HG03354 (cell line): ENCODE results near the gene ELMO2.
A peak's percentile ranks its signal among the peaks of the same experiment; 100 is the strongest.

Experiments
- ATAC-seq: cut with Tn5 transposase; IDR thresholded peaks from one replicate; pipeline ENCODE4 v1.9.1; 2021; ENCODE audit warnings: mild to moderate bottlenecking; ENCODE audit not compliant: unreplicated experiment, poor library complexity, severe bottlenecking

The ELMO2 gene

DNA sequence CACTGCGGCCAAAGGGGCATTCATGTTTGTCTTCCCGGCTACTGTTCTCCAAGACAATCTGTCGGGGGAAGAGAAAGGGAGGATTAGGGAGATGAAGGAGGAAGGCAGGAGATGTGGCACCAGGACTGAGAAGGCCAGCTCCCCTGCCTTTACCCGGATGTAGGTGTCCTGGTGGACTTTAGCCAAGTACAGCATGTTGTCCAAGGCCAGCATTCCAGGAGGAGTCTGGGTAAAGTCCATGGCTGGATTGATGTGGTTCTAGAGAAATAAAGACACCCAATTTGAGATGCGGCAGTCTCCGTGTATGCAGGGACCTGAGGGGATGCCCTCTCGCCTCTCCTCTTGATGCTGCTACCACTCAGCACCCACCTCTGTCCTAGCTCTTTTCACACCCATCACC, 32.0 kb downstream of the ELMO2 start:
- ATAC-seq, result no peak

DNA sequence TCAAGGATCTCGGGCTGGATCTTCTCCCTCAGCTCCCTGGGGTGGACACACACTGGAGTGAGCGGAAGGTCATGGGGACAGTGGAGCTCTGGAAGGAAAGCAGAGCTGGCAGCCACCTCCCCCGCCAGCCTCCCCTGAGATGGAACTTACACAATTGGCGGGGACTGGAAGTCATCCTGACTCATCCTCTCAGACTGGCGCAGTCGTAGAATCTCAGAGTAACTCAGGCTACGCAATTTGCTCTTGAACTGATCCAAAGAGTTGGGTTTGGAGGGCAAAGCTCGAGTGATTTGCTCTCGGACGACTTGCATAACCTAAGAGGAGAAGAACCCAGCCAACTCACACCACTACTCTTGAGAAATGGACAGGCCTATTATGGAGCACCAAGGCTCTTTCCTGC, 34.8 kb downstream of the ELMO2 start:
- no peak for ATAC-seq

DNA sequence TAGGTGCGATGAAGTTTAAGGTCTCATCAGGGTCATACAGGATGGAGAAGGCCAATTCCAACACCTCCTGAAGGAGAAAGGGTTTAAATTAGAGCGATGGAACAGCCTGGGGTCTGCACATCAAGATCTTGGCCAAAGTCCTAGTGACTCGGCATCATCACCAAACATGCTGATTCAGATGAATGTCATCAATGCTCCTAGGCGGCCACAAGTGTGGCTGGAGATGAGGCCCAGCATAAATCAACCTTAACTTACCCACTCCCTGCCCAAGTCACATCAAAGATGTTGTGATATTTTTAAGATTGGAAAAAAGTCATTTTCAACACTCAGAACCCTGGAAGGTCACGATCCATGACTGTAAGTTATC, 37.5 kb downstream of the ELMO2 start:
- ATAC-seq, result no peak

DNA sequence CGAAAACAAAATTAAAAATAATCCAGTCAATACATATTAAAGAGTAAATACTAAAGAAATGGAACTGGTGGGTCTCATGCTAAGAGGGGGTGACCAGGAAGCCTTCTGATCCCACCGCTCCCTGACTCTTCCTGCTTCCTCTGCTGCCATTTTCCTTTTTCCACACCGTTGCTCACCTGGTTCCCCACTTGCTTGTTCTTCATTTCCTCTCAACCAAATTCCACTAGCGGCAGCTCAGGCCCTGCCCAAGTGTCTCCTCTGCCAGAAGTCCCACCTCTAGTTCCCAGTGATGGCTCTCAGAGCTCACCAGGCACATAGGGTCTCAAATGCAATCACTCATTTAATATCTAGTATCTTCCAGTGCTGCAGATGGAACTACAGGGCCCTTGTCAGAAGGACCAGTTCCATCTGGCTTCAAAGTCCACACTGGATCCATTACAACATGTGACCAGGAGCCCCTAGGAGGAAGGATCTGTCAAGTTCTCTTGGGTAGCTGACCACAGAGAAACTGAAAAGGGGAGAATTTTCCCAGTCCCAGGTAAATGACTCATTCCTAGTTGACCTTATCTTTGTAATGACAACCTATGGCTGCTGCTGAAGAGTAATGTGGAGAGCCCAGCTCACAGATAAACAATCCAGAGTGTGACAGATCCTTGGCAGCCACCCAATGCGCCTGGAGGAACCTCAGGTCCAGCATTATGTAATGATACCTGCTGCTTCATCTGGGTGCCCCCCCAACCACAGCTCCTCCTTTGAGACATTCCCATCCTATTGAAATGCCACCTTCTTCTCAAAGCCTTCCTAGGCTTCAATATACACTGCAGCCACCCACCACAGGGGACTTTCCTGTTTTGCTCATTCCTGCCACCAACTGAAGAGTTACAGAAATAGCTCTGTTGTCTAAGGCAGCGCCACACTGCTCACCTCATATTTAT, 38.2 kb downstream of the ELMO2 start:
- ATAC-seq, result no peak

DNA sequence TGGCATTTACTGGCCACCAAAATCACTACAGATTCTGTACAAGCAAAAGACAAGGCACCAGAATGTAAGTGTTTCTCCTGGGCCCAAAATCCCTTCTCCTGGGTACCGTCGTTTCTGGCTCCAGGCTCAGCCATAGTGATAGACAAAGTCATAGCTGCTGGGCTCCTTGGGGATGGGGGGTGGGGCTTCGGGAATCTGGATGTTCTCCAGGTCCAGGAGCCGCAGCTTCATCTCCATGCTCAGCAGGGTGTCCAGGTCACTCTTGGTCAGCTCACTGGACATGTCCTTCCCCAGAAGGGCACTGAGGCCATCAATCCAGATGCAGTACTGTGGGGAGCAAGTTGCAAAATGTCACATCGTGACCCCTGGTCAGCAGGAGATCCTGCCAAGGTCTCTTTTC, 39.2 kb downstream of the ELMO2 start:
- no peak for ATAC-seq

DNA sequence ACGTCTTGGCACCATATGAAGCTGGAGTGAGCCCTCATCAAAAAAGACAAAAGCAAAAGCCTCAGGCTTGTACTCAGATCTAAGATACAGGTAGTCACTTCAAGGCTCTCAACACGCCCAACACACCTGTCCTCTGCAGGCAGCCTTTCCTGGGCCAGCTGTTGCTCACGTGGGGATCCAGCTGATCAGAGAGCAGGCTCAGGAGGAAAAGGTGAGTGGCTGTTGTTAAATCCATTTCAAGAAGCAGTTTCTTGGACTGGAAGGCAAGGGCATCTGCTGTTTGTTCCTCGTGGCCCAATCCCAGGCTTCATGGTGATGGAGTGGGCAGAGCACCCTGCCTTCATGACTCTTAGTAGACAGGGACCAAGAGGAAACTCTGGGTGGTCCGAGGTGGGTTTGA, 39.6 kb downstream of the ELMO2 start:
- ATAC-seq, result no peak

DNA sequence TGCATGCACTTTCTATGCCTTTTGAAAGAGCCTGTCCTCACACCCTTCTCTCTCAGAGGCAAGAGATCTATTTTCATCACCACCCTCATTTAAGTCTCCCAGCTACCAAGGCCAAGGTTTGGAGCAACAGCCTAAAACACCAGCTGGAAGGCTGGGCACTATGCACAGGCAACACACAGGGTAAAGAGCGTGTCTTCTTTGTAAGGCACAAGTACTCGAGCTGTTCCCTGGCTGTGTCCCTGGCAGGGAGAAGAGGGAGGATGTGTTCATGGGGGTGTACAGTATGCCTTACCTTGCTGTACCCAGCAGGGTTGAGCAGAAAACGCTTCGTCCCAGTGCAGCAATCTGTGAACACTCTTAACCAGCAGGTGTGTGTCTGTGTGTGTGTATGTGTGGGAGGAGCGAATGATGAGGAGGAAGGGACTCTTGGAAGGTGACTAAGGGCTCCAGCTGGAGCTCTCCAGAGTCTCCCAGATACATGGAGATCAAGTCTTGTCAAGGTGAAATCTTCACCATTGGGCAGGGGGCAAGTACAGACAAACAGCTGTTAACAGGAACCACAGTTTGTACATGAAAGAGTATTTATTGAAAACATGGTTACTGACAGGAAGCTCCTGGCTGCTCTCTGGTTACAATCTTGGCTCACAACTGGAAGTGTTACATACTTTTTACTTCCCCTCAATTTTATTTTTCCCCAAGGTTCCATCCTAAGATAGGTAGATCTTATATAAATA, 40.8 kb downstream of the ELMO2 start:
- no peak for ATAC-seq

DNA sequence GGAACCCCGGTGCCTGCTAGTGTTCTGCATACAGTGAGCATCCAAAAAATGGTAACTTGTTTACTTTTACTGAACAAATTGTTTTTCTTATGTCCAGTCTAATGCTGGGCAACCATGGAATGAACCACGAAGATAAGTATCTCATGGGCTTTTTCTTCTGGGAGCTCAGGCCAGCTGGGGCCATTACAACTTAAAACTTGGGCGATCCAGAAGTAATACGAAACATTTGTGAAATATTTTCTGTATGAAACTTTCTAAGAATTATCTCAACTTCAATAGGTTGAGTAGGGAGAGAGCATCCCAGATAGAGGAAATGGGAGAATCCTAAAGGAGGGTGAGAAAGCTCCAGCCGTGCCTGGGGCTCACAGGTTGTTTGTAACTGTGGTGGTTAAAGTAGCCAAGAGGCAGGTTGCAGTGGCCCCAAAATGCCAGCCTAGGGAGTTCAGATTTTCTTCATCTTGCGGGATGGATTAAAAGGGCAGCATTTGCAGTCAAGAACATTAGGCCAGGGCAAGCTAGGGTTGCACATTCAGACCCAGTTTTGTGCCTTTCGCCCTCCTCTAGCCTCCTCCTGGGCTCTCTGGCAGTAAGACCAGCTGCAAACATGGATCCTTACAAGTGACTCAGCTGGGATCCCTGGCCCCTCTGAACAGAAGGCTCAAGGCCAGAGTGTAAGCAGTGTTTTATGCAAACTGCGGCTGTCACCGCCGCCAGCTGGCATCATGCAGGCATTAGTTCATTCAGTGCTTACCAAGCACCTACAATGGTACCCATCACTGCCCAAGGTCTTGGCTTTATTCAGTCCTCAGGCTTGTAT, 41.5 kb downstream of the ELMO2 start:
- ATAC-seq, result no peak

DNA sequence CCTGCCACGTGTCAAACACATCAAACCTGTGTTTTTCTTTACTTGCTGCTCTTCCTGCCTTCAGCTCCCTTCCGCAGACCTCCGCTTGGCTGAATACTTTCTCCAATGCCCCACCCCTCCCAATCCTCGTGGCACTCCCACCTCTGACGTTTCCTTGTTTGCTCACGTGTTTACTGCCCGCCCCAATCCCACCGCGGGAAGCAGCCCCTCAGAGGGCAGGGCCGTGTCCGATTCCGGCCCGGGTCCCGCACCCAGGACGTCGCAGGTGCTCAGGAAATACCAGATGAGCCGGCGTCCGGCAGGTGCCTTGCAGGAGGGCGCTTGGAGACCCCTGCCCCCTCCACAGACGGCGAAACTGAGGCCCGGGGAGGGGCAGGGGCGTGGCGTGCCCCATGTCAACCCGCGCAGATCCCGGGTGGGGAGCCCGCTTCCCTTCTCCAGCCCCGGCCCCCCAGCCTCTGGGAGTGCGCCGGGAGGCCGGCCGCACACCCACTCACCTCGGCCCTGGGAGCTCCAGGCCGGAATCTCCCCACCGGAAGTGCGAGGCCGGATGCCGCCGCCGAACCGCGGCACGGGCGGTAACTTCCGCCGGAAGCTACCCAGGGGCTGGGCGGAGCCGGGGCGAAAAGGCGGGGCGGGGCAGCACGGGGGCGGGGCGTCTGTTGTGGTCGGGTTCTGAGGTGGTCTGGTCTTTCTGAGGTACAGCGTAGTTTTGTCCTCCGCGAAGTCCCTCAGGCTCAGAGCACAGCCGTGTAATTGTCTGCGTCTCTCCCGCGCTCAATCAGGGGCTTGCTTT, 42.3 kb downstream of the ELMO2 start:
- peak; percentile 80 for ATAC-seq

DNA sequence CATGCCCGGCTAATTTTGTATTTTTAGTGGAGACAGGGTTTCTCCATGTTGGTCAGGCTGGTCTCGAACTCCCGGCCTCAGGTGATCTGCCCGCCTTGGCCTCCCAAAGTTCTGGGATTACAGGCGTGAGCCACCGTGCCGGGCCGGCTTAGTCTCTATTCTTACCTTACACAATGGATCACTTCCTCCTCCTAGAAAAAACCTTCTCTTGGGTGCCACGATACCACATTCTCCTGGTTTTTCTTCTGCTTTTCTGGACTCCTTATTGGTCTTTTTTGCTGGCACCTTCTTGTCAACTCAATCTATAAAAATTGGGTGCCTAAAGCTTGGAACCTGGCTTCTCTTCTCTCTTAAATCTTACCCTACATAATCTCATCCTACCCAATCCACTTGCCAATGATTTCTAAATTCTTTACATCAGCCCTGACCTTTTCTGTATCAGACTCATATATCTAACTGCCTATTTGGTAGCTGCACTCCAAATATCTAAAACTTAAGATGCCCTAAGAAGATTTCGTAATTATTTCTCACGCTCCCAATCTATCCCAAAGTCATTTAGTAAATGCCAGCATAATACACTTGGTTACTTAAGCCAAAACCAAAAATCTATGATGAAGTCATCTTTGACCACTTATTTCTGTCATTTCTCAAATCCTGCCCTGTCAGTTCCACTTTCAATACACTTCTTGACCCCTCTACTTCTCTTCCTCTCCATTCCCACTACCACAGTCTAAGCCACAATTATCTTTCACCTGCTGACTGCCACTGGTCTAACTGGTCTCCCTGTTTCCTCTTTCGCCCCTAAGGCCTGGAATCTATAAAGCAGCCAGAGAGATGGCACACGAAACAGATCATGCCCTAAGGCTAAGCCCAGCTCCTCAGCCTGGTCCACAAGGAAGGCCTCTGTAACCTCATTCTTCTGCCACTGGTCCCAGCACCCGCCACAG, 43.2 kb downstream of the ELMO2 start:
- peak; percentile 5 for ATAC-seq

DNA sequence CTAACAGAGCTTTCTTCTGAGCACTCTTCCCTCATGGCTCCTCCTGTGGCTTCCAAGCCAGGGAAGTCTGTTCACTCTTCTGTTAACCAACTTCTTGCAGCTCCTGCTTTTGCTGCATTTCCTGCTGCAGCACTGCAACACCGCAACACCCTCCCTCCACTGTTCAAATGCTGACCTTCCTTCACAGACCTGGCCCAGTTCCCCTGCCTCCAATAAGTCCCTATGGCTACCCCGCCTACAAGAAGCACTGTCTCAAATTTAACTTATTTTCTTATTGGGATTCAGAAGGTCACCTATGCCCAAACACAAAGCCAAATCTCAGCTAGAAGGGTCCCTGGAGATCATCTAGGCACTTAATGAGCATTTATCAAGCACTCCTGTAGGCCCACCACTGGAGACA, 44.6 kb downstream of the ELMO2 start:
- no peak for ATAC-seq

DNA sequence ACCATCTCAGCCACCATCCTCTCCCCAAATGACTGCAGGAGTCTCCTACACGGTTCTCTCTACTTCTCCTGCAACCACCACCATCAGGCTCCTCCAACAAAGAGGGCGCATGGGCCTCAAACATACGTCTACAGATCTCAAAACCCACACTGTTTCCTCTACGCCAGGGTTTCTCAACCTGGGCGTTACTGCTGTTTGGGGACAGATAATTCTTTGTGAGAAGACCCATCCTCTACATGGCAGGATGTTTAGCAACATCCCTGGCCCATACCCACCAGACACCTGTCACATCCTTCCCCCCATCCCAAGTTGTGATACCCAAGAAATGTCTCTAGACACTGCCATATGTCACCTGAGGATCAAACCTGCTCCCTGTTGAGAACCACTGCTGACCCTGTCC, 45.0 kb downstream of the ELMO2 start:
- ATAC-seq, result no peak

DNA sequence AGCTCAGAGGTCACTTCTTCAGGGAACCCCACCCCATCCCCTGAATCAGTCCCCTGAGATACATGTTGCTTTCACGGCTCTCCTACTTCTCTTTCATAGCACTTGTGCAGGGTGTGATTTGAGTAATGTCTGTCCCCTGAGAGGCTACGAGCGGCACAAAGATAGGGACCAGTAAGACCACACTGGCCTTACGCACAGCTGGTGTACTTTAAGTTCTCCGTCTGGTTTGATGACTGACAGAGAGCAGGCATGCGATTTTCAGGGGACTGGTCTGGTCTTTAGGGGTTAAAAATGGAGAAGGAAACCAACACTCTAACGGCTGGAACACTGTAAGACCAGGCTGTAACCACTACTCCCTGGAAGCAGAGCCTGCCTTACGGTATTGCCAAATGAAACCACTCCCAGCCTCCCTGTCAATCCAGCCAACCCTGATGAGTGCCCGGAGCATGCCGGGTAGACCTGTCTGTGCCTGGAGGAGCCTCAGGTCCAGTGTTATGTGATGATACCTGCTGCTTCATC, 47.1 kb downstream of the ELMO2 start:
- ATAC-seq, result peak; percentile 52

DNA sequence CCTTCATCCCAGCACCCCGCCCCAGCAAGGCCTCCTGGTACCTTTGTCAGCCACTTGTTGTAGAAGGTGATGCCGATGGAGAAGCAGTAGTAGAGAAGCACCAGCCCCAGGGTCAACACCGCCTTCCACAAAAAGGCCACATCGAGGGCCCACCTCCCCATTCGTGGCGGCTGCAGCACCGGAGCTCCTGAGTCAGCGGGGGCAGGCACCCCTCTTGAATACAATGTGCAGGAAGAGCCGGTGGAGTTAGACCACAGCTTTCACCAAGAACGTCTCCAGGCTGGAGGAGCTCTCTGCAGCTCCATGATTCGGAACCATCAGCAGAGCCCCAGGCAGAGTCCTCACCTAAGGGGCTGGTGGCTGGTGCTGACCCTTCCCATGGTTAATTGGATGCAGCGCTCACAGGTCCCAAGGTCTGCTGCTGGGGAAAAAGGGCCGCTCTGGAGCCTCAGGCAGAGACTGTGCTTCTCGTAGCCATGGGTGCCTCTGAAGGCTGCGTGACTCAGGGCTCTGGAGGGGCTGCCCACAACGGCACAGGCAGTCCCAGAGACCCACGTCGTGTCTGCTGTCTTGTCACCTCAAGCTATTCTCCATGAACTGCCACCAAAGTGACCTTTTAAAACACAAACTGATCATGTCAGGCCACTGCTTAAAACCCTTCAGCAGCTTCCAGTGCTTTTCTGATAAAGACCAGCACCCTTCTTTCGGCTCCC, 47.9 kb downstream of the ELMO2 start:
- ATAC-seq, result no peak

DNA sequence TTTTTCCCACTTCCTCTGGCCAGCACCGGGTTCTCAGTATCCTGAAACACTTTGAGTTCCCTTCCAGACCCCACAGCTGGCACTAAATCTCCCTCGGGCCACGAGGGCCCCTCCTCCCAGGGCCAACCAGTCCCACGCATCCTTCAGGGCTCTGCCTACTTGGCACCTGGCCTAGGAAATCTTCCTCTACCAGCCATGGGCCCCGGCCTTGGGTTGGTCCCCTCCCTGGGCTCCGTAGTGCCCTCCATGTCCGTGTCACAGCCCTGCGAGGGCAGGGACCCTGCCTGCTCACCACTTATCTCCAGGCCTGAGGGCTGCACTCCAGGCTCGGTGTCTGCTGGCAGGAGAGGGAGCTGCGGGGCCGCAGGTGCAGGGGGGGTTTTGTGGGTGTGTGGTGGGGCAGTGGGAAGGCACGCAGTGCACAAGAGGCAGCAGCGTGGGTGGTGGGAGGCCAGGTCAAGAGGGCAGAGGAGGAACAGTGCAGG, 49.3 kb downstream of the ELMO2 start:
- no peak for ATAC-seq

DNA sequence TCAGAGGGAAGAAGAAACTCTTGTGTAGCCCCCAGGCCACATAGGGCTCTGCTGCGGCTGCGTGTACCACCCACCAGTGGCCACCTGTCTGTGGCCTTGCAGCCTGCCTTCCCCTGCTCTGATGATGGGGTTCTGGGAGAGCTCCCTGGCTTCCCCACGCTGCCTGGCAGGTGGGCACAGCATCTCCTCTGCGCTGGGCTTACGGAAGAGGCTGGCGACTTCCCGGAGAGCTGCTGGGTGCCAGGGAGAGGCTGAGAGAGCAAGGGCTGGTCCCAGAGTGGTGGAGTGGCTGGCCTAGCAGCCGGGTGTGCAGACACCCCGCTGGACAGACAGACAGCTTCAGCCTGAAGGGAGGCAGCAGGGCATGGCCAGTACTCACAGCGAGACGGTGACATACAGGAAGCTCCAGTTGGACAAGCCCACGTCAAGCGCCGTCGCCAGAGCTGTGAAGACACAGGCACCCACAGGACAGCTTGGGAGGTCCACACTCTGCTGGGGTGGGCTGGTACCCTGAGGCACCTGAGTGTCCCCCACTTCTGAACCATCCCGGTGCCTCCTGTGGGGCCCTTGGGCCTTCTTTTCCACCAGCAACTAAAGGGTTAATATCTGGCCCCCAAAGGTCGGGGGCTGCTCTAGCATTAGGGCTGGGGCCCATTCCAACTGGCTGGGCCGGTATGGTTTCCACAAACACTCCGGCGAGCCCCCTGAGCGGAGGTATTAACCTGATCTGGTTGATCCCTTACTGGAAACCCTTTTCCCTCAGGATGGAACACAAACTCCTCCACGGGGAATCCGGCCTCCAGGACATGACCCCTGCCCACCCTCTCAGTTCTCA, 50.0 kb downstream of the ELMO2 start:
- no peak for ATAC-seq

DNA sequence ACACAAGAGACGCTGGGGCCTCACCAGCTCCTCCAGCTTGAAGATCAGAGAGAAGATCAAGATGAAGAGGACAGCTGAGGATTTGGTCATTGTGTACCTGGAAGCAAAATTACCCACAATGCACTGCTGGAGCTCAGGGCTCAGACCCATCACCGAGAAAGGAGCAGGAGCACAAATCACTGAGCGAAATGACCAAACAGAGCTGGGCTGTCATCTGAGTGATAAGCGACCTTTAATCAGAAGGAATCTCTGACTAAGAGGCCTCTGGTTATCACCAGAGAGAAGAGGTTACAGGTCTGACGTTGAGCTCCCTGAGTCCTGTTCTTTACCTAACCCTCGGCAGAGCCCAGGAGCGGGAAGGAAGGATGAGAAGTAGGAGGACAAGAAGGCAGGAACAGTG, 50.6 kb downstream of the ELMO2 start:
- ATAC-seq, result no peak
